Neuronal stem cell (in vitro differentiated cells): Measurements from ENCODE around the gene CASD1.

Experiments used
- DNase-seq: peaks from one replicate; pipeline ENCODE4 v3.0.0-alpha.2; 2013; ENCODE audit warnings: low spot score
- H2AFZ ChIP-seq: one replicate; pipeline ENCODE4 v1.6.1; 2013; ENCODE audit warnings: mild to moderate bottlenecking, low read length, inconsistent platforms
- H2AK5ac ChIP-seq: 2 replicates; pipeline ENCODE4 v1.6.1; 2013; ENCODE audit warnings: low read depth, mild to moderate bottlenecking, inconsistent platforms, low read length, moderate library complexity, mixed read lengths
- H2BK120ac ChIP-seq: 2 replicates; pipeline ENCODE4 v1.6.1; 2013; ENCODE audit warnings: low read depth, mild to moderate bottlenecking, inconsistent platforms, low read length, moderate library complexity, mixed read lengths
- H2BK12ac ChIP-seq: one replicate; pipeline ENCODE4 v1.6.1; 2013; ENCODE audit warnings: low read length, inconsistent platforms
- H2BK15ac ChIP-seq: 2 replicates; pipeline ENCODE4 v1.6.1; 2013; ENCODE audit warnings: mild to moderate bottlenecking, low read length, inconsistent platforms, mixed read lengths
- H2BK5ac ChIP-seq: one replicate; pipeline ENCODE4 v1.6.1; 2013; ENCODE audit warnings: inconsistent platforms, mild to moderate bottlenecking, low read length, moderate library complexity
- H3K14ac ChIP-seq: one replicate; pipeline ENCODE4 v1.6.1; 2013; ENCODE audit warnings: low read length, inconsistent platforms
- H3K18ac ChIP-seq: 2 replicates; pipeline ENCODE4 v1.6.1; 2013; ENCODE audit warnings: low read length, inconsistent platforms
- H3K23ac ChIP-seq: 2 replicates; pipeline ENCODE4 v1.6.1; 2013; ENCODE audit warnings: low read depth, mild to moderate bottlenecking, mixed read lengths, low read length, inconsistent platforms; ENCODE audit not compliant: poor library complexity
- H3K27ac ChIP-seq: replicated peaks from 3 replicates; pipeline ENCODE4 v1.5.1; 2013; ENCODE audit warnings: low read length, inconsistent platforms
- H3K27me3 ChIP-seq, 3 experiments: 2 replicates each; pipeline ENCODE4 v1.6.1; 2013; ENCODE audit warnings: low read length in 3 of 3, mild to moderate bottlenecking in 2 of 3, inconsistent platforms in 1 of 3, low read depth in 1 of 3, mixed read lengths in 1 of 3, moderate library complexity in 1 of 3; ENCODE audit not compliant: control insufficient read depth in 3 of 3, insufficient read depth in 3 of 3
- H3K36me3 ChIP-seq, 2 donors: replicated peaks in 1 of 2; 2 replicates each; pipeline ENCODE4 v1.6.1; 2013; ENCODE audit warnings: low read length in 2 of 2; ENCODE audit not compliant: control insufficient read depth in 2 of 2, insufficient read depth in 2 of 2
- H3K4ac ChIP-seq: 2 replicates; pipeline ENCODE4 v1.6.1; 2013; ENCODE audit warnings: inconsistent platforms, mild to moderate bottlenecking, low read length, moderate library complexity
- H3K4me1 ChIP-seq, 2 donors: 1 replicate in 1 of 2; 2 replicates in 1 of 2; pipeline ENCODE4 v1.6.1; 2013; ENCODE audit warnings: low read length in 2 of 2, low read depth in 1 of 2; ENCODE audit not compliant: control insufficient read depth in 2 of 2, insufficient read depth in 1 of 2
- H3K4me2 ChIP-seq: one replicate; pipeline ENCODE4 v1.6.1; 2013; ENCODE audit warnings: mild to moderate bottlenecking, low read length, inconsistent platforms; ENCODE audit not compliant: insufficient read depth, poor library complexity, severe bottlenecking
- H3K4me3 ChIP-seq, 2 donors: 2 replicates each; pipeline ENCODE4 v1.5.1; 2013; ENCODE audit warnings: low read length in 2 of 2, mild to moderate bottlenecking in 2 of 2, inconsistent platforms in 1 of 2, moderate library complexity in 1 of 2
- H3K79me1 ChIP-seq: one replicate; pipeline ENCODE4 v1.6.1; 2013; ENCODE audit warnings: low read depth, mild to moderate bottlenecking, inconsistent platforms, low read length, moderate library complexity
- H3K9ac ChIP-seq: one replicate; pipeline ENCODE4 v1.6.1; 2013; ENCODE audit warnings: mild to moderate bottlenecking, low read depth, low read length, inconsistent platforms; ENCODE audit not compliant: poor library complexity
- H3K9me3 ChIP-seq, 2 donors: replicated peaks in 1 of 2; 2 replicates each; pipeline versions ENCODE3 to v1.6.1; 2013; ENCODE audit warnings: low read length in 2 of 2, mild to moderate bottlenecking in 2 of 2, inconsistent platforms in 1 of 2, low read depth in 1 of 2, mixed read lengths in 1 of 2, moderate library complexity in 1 of 2; ENCODE audit not compliant: control insufficient read depth in 2 of 2, insufficient read depth in 1 of 2
- H4K8ac ChIP-seq: one replicate; pipeline ENCODE4 v1.6.1; 2013; ENCODE audit warnings: low read depth, mild to moderate bottlenecking, inconsistent platforms, low read length, moderate library complexity
- H4K91ac ChIP-seq: one replicate; pipeline ENCODE4 v1.6.1; 2013; ENCODE audit warnings: low read length, low read depth, mild to moderate bottlenecking, inconsistent platforms; ENCODE audit not compliant: poor library complexity
- WGBS, 2 donors: extraction: QIAGEN DNeasy Blood & Tissue Kit; methylation state at CpG; one replicate each; pipeline ENCODE4 v1.1.7; 2013; ENCODE audit warnings: missing lambda C conversion rate in 2 of 2, mixed read lengths in 1 of 2; ENCODE audit not compliant: insufficient read length in 2 of 2, insufficient replicate concordance in 1 of 2; ENCODE audit errors: extremely low coverage in 2 of 2; 5-methylcytosine and 5-hydroxymethylcytosine counted together

Gene CASD1

GRCh38 chr7:94482796-94483195 is 26.8 kb upstream of the CASD1 start:
- Histone ChIP-seq H3K4me1 (no peaks in the 10 kb centered on the region), H3K9ac (no peak overlapping the region), H3K4ac (no peak overlapping the region), H3K4me3 (no peak overlapping the region), H3K27ac (no peak overlapping the region), H2AFZ (no peak overlapping the region), H2BK12ac (no peak overlapping the region), H4K91ac (no peak overlapping the region), H3K9me3 (no peaks in the 10 kb centered on the region), H3K4me2 (no peak overlapping the region), H3K36me3 (no peaks in the 10 kb centered on the region), H2BK120ac (no peak overlapping the region), H3K23ac (no peak overlapping the region), H3K79me1 (no peaks in the 10 kb centered on the region), H4K8ac (no peak overlapping the region), H3K27me3 (no peaks in the 10 kb centered on the region), H3K18ac (no peak overlapping the region), H3K14ac (no peak overlapping the region), H2AK5ac (no peak overlapping the region), H2BK15ac (no peak overlapping the region), H2BK5ac (no peak overlapping the region)
- no peak for DNase-seq
- WGBS, 2 donors, result no CpG with 5 or more reads among the region's 9 CpGs

- H3K4me3 ChIP-seq, result no peak overlapping the region
- no peak overlapping the region for H2BK12ac ChIP-seq
- H3K18ac ChIP-seq, result no peak overlapping the region
- no peaks in the 10 kb centered on the region for H3K4me1 ChIP-seq
- H2AFZ ChIP-seq, result no peak overlapping the region
- H2AK5ac ChIP-seq, result no peak overlapping the region
- H3K23ac ChIP-seq, result no peak overlapping the region
- H3K79me1 ChIP-seq, result no peaks in the 10 kb centered on the region
- DNase-seq, result no peak
- no peaks in the 10 kb centered on the region for H3K9me3 ChIP-seq
- no peak overlapping the region for H2BK5ac ChIP-seq
- no CpG with 5 or more reads among the region's 2 CpGs for WGBS, 2 donors
- no peak overlapping the region for H3K9ac ChIP-seq
- no peak overlapping the region for H3K14ac ChIP-seq
- H3K4ac ChIP-seq, result no peak overlapping the region
- H3K4me2 ChIP-seq, result no peak overlapping the region
- H3K27me3 ChIP-seq, result no peaks in the 10 kb centered on the region
- no peaks in the 10 kb centered on the region for H3K36me3 ChIP-seq
- no peak overlapping the region for H2BK120ac ChIP-seq
- no peak overlapping the region for H2BK15ac ChIP-seq
- H4K91ac ChIP-seq, result no peak overlapping the region
- no peak overlapping the region for H4K8ac ChIP-seq
- H3K27ac ChIP-seq, result no peak overlapping the region
Measured at GRCh38 chr7:94483843-94484242, 25.8 kb upstream of the CASD1 start.

DNA sequence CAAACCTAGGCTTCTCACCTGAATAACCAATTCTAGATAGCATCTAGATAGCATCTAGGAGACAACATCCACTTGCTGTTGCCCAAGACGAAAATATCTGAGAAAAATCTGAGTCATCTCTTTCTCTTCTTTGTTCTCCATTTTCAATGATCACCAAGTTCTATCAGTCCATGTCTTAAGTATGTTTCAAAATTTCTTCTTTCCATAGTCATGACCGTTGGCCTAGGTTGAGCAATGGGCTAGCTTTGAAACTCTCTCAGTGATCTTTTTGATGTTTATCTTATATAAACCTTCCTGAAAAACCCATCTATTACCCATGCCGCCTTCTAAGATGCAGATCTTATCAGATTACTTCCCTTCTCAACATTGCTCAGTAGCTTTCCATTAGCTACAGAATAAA is 23.4 kb upstream of the CASD1 start:
- no peak overlapping the region for H3K27ac ChIP-seq
- no peak overlapping the region for H3K18ac ChIP-seq
- no peak overlapping the region for H2BK120ac ChIP-seq
- H3K4me3 ChIP-seq, result no peak overlapping the region
- H4K8ac ChIP-seq, result no peak overlapping the region
- H2AFZ ChIP-seq, result no peak overlapping the region
- no peaks in the 10 kb centered on the region for H3K27me3 ChIP-seq
- no peak overlapping the region for H3K9ac ChIP-seq
- no peak overlapping the region for H3K4me2 ChIP-seq
- H4K91ac ChIP-seq, result no peak overlapping the region
- H2AK5ac ChIP-seq, result no peak overlapping the region
- H2BK5ac ChIP-seq, result no peak overlapping the region
- H3K4ac ChIP-seq, result no peak overlapping the region
- H2BK15ac ChIP-seq, result no peak overlapping the region
- H3K14ac ChIP-seq, result no peak overlapping the region
- H2BK12ac ChIP-seq, result no peak overlapping the region
- no CpG with 5 or more reads among the region's 3 CpGs for WGBS, 2 donors
- H3K36me3 ChIP-seq, result no peaks in the 10 kb centered on the region
- H3K79me1 ChIP-seq, result no peaks in the 10 kb centered on the region
- no peaks in the 10 kb centered on the region for H3K4me1 ChIP-seq
- H3K9me3 ChIP-seq, result no peaks in the 10 kb centered on the region
- DNase-seq, result no peak
- H3K23ac ChIP-seq, result no peak overlapping the region

DNA sequence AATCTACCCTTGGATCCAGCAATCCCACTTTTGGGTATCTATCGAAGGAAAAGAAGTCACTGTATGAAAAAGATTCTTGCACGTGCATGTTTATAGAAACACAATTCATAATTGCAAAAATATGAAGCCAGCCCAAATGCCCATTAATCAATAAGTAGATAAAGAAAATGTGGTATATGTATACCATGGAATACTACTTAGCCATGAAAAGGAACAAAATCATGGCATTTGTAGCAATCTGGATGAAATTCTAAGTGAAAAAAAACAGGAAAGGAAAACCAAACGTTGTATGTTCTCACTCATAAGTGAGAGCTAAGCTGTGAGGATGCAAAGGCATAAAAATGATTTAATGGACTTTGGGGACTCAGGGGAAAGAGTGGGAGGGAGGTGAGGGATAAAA is 18.2 kb upstream of the CASD1 start:
- Histone ChIP-seq H3K4me3 (no peak overlapping the region), H2AK5ac (no peak overlapping the region), H2BK12ac (no peak overlapping the region), H3K18ac (no peak overlapping the region), H3K9ac (no peak overlapping the region), H4K91ac (no peak overlapping the region), H4K8ac (no peak overlapping the region), H2BK5ac (no peak overlapping the region), H3K4me2 (no peak overlapping the region), H3K4me1 (no peaks in the 10 kb centered on the region), H3K27me3 (no peaks in the 10 kb centered on the region), H2AFZ (no peak overlapping the region), H3K23ac (no peak overlapping the region), H2BK120ac (no peak overlapping the region), H3K36me3 (no peaks in the 10 kb centered on the region), H3K9me3 (no peaks in the 10 kb centered on the region), H2BK15ac (no peak overlapping the region), H3K14ac (no peak overlapping the region), H3K4ac (no peak overlapping the region), H3K79me1 (no peaks in the 10 kb centered on the region), H3K27ac (no peak overlapping the region)
- DNase-seq, result no peak
- WGBS, 2 donors, result no CpG with 5 or more reads among the region's 3 CpGs
